Naive thymus-derived CD4-positive, alpha-beta T cell (primary cell): ENCODE measurements around the gene HIPK2. TPM values are rescaled to one million over a fixed set of nuclear protein-coding genes. Genes with fewer than 3 reads are reported as not detected.

Source experiments
- ATAC-seq: fragments of 150-1000 bp; cut with Tn5 transposase; 2 replicates; pipeline ENCODE4 v1.10.0; 2021; ENCODE audit warnings: mild to moderate bottlenecking, moderate library complexity
- CTCF ChIA-PET: fragments of 350-600 bp; sonication (Branson Sonifier 250); formaldehyde crosslinking; loops from one replicate; lab custom pipeline; 2021; ENCODE audit warnings: antibody characterized with exemption; lab: Charles Lee
- POLR2A ChIA-PET: fragments of 350-600 bp; sonication (Branson Sonifier 250); formaldehyde crosslinking; loops from one replicate; lab custom pipeline; 2021; ENCODE audit warnings: antibody characterized with exemption, inconsistent platforms; lab: Charles Lee
- DNase-seq, 9 donors: peaks; one replicate each; pipeline versions ENCODE4 v3.0.0 to v3.0.0-alpha.2; 2020 to 2022; ENCODE audit warnings: mixed read lengths in 1 of 9
- H3K27ac ChIP-seq: one replicate; pipeline ENCODE4 v1.7.0; 2013; ENCODE audit warnings: mild to moderate bottlenecking, low read depth, low read length, moderate library complexity
- H3K27me3 ChIP-seq, 2 donors: one replicate each; pipeline ENCODE4 v1.7.0; 2013; ENCODE audit warnings: low read length in 2 of 2, mild to moderate bottlenecking in 2 of 2, moderate library complexity in 2 of 2; ENCODE audit not compliant: control insufficient read depth in 2 of 2, insufficient read depth in 2 of 2
- H3K36me3 ChIP-seq, 3 experiments: 1 replicate in 2 of 3; 2 replicates in 1 of 3; pipeline ENCODE4 v1.7.0; 2013; ENCODE audit warnings: low read length in 3 of 3, mild to moderate bottlenecking in 3 of 3, moderate library complexity in 1 of 3; ENCODE audit not compliant: insufficient read depth in 3 of 3, control insufficient read depth in 2 of 3
- H3K4me1 ChIP-seq, 2 donors: one replicate each; pipeline ENCODE4 v1.7.0; 2013; ENCODE audit warnings: low read length in 2 of 2, mild to moderate bottlenecking in 2 of 2, moderate library complexity in 1 of 2; ENCODE audit not compliant: control insufficient read depth in 2 of 2, insufficient read depth in 2 of 2
- H3K4me3 ChIP-seq: 2 replicates; pipeline ENCODE4 v1.7.0; 2013; ENCODE audit warnings: mild to moderate bottlenecking, low read length
- H3K9me3 ChIP-seq, 3 experiments: 1 replicate in 2 of 3; 2 replicates in 1 of 3; pipeline ENCODE4 v1.7.0; 2013; ENCODE audit warnings: low read length in 3 of 3; ENCODE audit not compliant: control insufficient read depth in 2 of 3
- H3K27ac Mint-ChIP-seq, 9 donors: one replicate each; pipeline ENCODE4 v1.8.0; 2020 to 2022; ENCODE audit warnings: mixed read lengths in 9 of 9, mild to moderate bottlenecking in 8 of 9, moderate library complexity in 5 of 9, inconsistent platforms in 2 of 9
- H3K27me3 Mint-ChIP-seq, 5 donors: one replicate each; pipeline ENCODE4 v1.8.0; 2021 to 2022; ENCODE audit warnings: mixed read lengths in 5 of 5, mild to moderate bottlenecking in 1 of 5
- H3K36me3 Mint-ChIP-seq, 5 donors: one replicate each; pipeline ENCODE4 v1.8.0; 2020 to 2022; ENCODE audit warnings: mixed read lengths in 5 of 5, mild to moderate bottlenecking in 3 of 5, inconsistent platforms in 1 of 5
- H3K4me1 Mint-ChIP-seq, 7 donors: one replicate each; pipeline ENCODE4 v1.8.0; 2020 to 2022; ENCODE audit warnings: mixed read lengths in 7 of 7, mild to moderate bottlenecking in 3 of 7, inconsistent platforms in 1 of 7
- H3K4me3 Mint-ChIP-seq, 10 donors: one replicate each; pipeline ENCODE4 v1.8.0; 2020 to 2022; ENCODE audit warnings: mild to moderate bottlenecking in 10 of 10, mixed read lengths in 10 of 10, moderate library complexity in 6 of 10, inconsistent platforms in 2 of 10
- H3K9me3 Mint-ChIP-seq, 11 donors: one replicate each; pipeline ENCODE4 v1.8.0; 2020 to 2022; ENCODE audit warnings: mixed read lengths in 11 of 11, mild to moderate bottlenecking in 4 of 11, inconsistent platforms in 1 of 11, moderate library complexity in 1 of 11
- intact Hi-C, 2 donors: fragments of 100-400 bp; cut with micrococcal nuclease; formaldehyde crosslinking; loops; one replicate each; pipeline ENCODE4 v1.15.1; 2023
- polyA plus RNA-seq, 2 donors: library from polyadenylated mRNA; unstranded; fragments of 300-500 nt; fragmentation: Illumina TruSeq; gene quantifications; one replicate each; pipeline ENCODE4 v1.2.3, GENCODE V29; 2021
- total RNA-seq, 6 experiments: library from RNA in 5 of 6; stranded (reverse) in 5 of 6; gene quantifications; 1 replicate in 5 of 6; 2 replicates in 1 of 6; pipeline ENCODE4 v1.2.3 and lab custom pipeline; 2021 to 2026

Gene HIPK2
- total and polyA plus RNA-seq, 7 experiments from 2014 or later: 4.6 to 44.0 (median 36.1) TPM

DNA sequence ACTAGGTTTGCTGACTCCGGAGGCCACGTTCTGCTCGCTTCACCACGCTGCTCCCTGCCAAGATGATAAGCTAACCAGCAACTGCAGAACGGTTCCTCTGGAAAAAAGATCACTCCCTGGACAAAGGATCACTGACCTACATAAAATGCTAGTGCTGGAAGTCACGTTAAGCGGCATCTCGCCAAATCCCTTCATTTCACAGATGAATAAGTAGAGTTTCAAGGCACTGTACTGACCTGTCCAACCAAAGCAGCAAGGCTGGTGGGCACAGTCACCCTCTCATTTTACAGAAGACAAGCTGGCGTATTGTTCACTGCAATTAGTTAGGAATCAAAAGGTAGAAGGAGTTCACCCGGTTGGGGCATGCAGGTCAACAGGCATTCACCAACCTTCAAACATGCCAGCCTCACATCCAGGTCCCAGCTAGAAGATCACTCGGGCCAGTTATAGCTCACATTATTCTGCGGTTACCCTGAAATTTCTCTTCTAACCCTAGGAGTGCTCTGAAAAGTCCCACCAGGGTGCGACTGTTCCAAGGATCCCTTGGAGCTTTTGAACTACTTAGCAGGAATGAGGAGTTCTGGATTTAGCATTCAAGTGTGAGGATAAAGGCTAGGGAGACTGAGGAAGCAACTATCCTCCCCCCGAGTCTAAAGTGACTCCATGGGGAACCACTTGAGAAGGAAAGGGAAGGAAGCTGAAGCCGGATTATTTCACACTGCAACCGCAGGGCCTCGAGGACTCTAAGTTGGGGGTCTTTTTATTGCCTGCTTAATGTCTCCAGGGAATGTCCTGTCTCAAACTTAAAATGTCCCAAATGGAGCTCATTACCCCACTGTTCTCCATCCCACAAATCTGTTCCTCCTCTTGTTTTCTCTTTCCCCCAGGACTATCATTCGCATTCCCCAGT lies 32.8 kb downstream of the HIPK2 start:
- intact Hi-C loops: no loop called here
- no peaks in the 10 kb centered on the region for H3K27me3 Mint-ChIP-seq
- H3K27ac ChIP-seq: no peak overlapping the region
- no peak overlapping the region for H3K4me3 Mint-ChIP-seq
- H3K27me3 ChIP-seq: no peaks in the 10 kb centered on the region
- no peak for ATAC-seq
- peak overlapping the region in 2 of 9 donors; percentile 63 to 87 for H3K27ac Mint-ChIP-seq
- CTCF ChIA-PET: interaction anchor here (1.1 kb wide), 1 partner anchor 29 kb away, joined by 3 read pairs; no protein-coding TSS in a partner anchor
- no peaks in the 10 kb centered on the region for H3K9me3 Mint-ChIP-seq
- H3K36me3 ChIP-seq: no peaks in the 10 kb centered on the region
- no peak overlapping the region for H3K4me3 ChIP-seq
- no peaks in the 10 kb centered on the region for H3K4me1 ChIP-seq
- no peaks in the 10 kb centered on the region for H3K9me3 ChIP-seq
- POLR2A ChIA-PET: interaction anchor here (0.9 to 1.1 kb wide), 2 partner anchors 8 to 16 kb away, joined by 3 read pairs; no protein-coding TSS in a partner anchor
- DNase-seq: no peak
- peaks cover 9 to 86% (median 78%) of the 10 kb centered on the region in 7 donors for H3K4me1 Mint-ChIP-seq
- peaks cover 0 to 8% (median 4%) of the 10 kb centered on the region in 5 donors for H3K36me3 Mint-ChIP-seq

GRCh38 chr7:139743967-139744767 lies 33.6 kb downstream of the HIPK2 start:
- ATAC-seq: no peak
- Mint-ChIP-seq H3K27me3 (no peaks in the 10 kb centered on the region), H3K9me3 (no peaks in the 10 kb centered on the region), H3K4me1 (peaks cover 7 to 86% (median 77%) of the 10 kb centered on the region in 7 donors), H3K4me3 (no peak overlapping the region), H3K27ac (peak overlapping the region in 5 of 9 donors; percentile 11 to 87 (median 65)), H3K36me3 (peaks cover 0 to 8% (median 4%) of the 10 kb centered on the region in 5 donors)
- no peaks in the 10 kb centered on the region for H3K27me3 ChIP-seq
- ChIA-PET POLR2A (interaction anchor here (0.9 kb wide), 1 partner anchor 17 kb away, joined by 3 read pairs; no protein-coding TSS in a partner anchor), CTCF (interaction anchor here (0.6 kb wide), 1 partner anchor 19 kb away, joined by 3 read pairs; no protein-coding TSS in a partner anchor)
- H3K4me3 ChIP-seq: no peak overlapping the region
- no peak for DNase-seq
- H3K4me1 ChIP-seq: peaks cover 0 to 1% of the 10 kb centered on the region in 2 donors
- intact Hi-C loops: no loop called here
- H3K9me3 ChIP-seq: no peaks in the 10 kb centered on the region
- no peaks in the 10 kb centered on the region for H3K36me3 ChIP-seq
- H3K27ac ChIP-seq: no peak overlapping the region

DNA sequence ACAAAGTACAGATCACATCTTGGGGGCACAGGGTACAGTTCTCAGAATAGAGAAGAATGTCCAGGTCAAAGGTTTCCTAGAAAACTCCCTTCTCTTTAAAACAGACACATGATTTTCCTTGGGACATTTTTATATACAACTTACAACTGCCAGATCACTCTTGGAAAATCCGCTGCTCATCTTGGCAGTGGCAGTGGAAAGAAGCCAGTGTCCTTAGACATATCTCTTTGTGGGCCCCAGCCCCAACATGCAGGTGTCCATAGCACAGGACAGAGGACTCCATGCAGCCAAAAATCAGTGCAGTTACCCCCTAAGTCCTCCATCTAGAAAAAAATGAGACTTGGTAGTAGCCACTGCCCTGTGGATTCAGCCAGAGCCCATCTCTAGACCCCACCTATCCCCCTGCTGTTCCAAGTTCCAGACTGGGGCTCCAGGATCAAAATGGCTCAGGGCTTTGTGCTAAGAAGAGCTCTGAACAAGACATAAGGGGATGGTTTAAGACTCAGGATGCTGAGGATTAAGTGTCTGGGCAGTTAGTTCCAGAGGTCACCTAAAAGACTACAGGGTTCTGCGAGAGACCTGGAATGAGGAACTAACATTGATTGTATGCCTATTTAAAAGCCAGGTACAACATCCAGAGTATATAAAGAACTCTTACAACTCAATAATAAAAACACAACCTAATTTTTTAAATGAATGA lies 34.4 kb downstream of the HIPK2 start:
- ChIA-PET POLR2A (no interaction called here), CTCF (interaction anchor here (0.6 to 0.7 kb wide), 2 partner anchors 18 to 275 kb away, joined by 3 read pairs; no protein-coding TSS in a partner anchor)
- Histone ChIP-seq H3K9me3 (no peaks in the 10 kb centered on the region), H3K4me3 (no peak overlapping the region), H3K36me3 (no peaks in the 10 kb centered on the region), H3K4me1 (peaks cover 0 to 9% of the 10 kb centered on the region in 2 donors), H3K27me3 (no peaks in the 10 kb centered on the region), H3K27ac (no peak overlapping the region)
- no peak overlapping the region for H3K4me3 Mint-ChIP-seq
- ATAC-seq (no peak), DNase-seq (no peak)
- H3K27ac Mint-ChIP-seq: peak overlapping the region in 7 of 9 donors; percentile 11 to 87 (median 65)
- peaks cover 0 to 8% (median 4%) of the 10 kb centered on the region in 5 donors for H3K36me3 Mint-ChIP-seq
- intact Hi-C loops: no loop called here
- H3K27me3 Mint-ChIP-seq: no peaks in the 10 kb centered on the region
- no peaks in the 10 kb centered on the region for H3K9me3 Mint-ChIP-seq
- peaks cover 12 to 87% (median 82%) of the 10 kb centered on the region in 7 donors for H3K4me1 Mint-ChIP-seq

GRCh38 chr7:139741789-139742344 lies 35.9 kb downstream of the HIPK2 start:
- ATAC-seq: no peak
- POLR2A ChIA-PET: interaction anchor here (0.6 kb wide), 1 partner anchor 8 kb away, joined by 3 read pairs; no protein-coding TSS in a partner anchor
- CTCF ChIA-PET: no interaction called here

DNA sequence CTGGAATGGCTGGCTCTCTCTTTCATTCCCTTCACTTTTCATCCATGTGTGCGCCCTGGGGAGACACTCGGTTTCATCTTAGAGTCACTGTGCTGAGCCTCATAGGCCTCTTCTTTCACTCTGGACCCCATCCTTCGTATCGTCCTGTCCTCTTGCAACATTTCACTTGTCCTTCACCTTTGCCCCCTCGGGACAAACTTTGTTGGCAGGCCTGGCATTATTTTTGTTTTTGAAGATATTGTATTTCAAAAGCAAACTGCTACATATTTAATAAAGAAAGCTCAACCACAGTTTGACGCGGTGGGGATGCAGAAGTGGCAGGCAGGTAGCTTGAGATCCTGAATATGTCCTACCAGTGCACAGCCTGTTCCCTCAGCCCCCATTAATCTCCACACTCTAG lies 36.6 kb downstream of the HIPK2 start:
- Histone ChIP-seq H3K27me3 (no peaks in the 10 kb centered on the region), H3K9me3 (no peaks in the 10 kb centered on the region), H3K36me3 (no peaks in the 10 kb centered on the region), H3K27ac (no peak overlapping the region), H3K4me3 (no peak overlapping the region), H3K4me1 (peaks cover 0 to 30% of the 10 kb centered on the region in 2 donors)
- ATAC-seq (no peak), DNase-seq (no peak)
- intact Hi-C loops: no loop called here
- Mint-ChIP-seq H3K36me3 (peaks cover 0 to 9% (median 5%) of the 10 kb centered on the region in 5 donors), H3K9me3 (no peaks in the 10 kb centered on the region), H3K27me3 (no peaks in the 10 kb centered on the region), H3K4me1 (peaks cover 29 to 94% (median 87%) of the 10 kb centered on the region in 7 donors), H3K4me3 (no peak overlapping the region), H3K27ac (peak overlapping the region in 7 of 9 donors; percentile 16 to 87 (median 47))
- POLR2A ChIA-PET: interaction anchor here (0.6 kb wide), 1 partner anchor 9 kb away, joined by 3 read pairs; no protein-coding TSS in a partner anchor
- CTCF ChIA-PET: no interaction called here

More at GRCh38 chr7:139741789-139742344, 35.9 kb downstream of the HIPK2 start:
- Histone ChIP-seq H3K4me1 (peaks cover 0 to 24% of the 10 kb centered on the region in 2 donors), H3K27me3 (no peaks in the 10 kb centered on the region), H3K4me3 (no peak overlapping the region), H3K27ac (no peak overlapping the region), H3K36me3 (no peaks in the 10 kb centered on the region), H3K9me3 (no peaks in the 10 kb centered on the region)
- peaks cover 0 to 8% (median 5%) of the 10 kb centered on the region in 5 donors for H3K36me3 Mint-ChIP-seq
- DNase-seq: no peak
- peaks cover 28 to 94% (median 87%) of the 10 kb centered on the region in 7 donors for H3K4me1 Mint-ChIP-seq
- H3K4me3 Mint-ChIP-seq: no peak overlapping the region
- H3K27me3 Mint-ChIP-seq: no peaks in the 10 kb centered on the region
- peak overlapping the region in 7 of 9 donors; percentile 11 to 87 (median 42) for H3K27ac Mint-ChIP-seq
- intact Hi-C loops: no loop called here
- H3K9me3 Mint-ChIP-seq: no peaks in the 10 kb centered on the region
